Hepatocyte (in vitro differentiated cells): Measurements from ENCODE around the gene SLC33A1. TPM values are rescaled to one million over a fixed set of nuclear protein-coding genes. Genes with fewer than 3 reads are reported as not detected.

Experiments
- DNase-seq: peaks from one replicate; pipeline ENCODE4 v3.0.0-alpha.2; 2016; ENCODE audit warnings: low spot score
- H2AFZ ChIP-seq: fragments of 200-600 bp; sonication (generic); 2 replicates; pipeline ENCODE4 v1.6.0; 2016; ENCODE audit warnings: antibody characterized with exemption, mild to moderate bottlenecking
- H3K27ac ChIP-seq: fragments of 200-600 bp; sonication (generic); 2 replicates; pipeline ENCODE4 v1.5.1; 2016; ENCODE audit warnings: mild to moderate bottlenecking
- H3K27me3 ChIP-seq: fragments of 200-600 bp; sonication (generic); 2 replicates; pipeline ENCODE4 v1.6.1; 2016
- H3K36me3 ChIP-seq: fragments of 200-600 bp; sonication (generic); replicated peaks from 2 replicates; pipeline ENCODE4 v1.5.1; 2016; ENCODE audit warnings: low read depth; ENCODE audit not compliant: insufficient read depth
- H3K4me1 ChIP-seq: fragments of 200-600 bp; sonication (generic); 2 replicates; pipeline ENCODE4 v1.5.1; 2016; ENCODE audit warnings: mild to moderate bottlenecking, moderate library complexity; ENCODE audit not compliant: insufficient read depth
- H3K4me2 ChIP-seq: fragments of 200-600 bp; sonication (generic); 2 replicates; pipeline ENCODE4 v1.6.0; 2016
- H3K4me3 ChIP-seq: fragments of 200-600 bp; sonication (generic); 2 replicates; pipeline ENCODE4 v1.5.1; 2016; ENCODE audit warnings: mild to moderate bottlenecking
- H3K79me2 ChIP-seq: fragments of 200-600 bp; sonication (generic); 2 replicates; pipeline ENCODE4 v1.6.0; 2017; ENCODE audit warnings: mild to moderate bottlenecking
- H3K9me2 ChIP-seq: fragments of 200-600 bp; sonication (generic); replicated peaks from 2 replicates; pipeline ENCODE4 v1.6.0; 2017; ENCODE audit warnings: mild to moderate bottlenecking; ENCODE audit not compliant: insufficient read depth
- H3K9me3 ChIP-seq: fragments of 200-600 bp; sonication (generic); 2 replicates; pipeline ENCODE4 v1.5.1; 2016; ENCODE audit warnings: low read depth, mild to moderate bottlenecking
- H4K20me1 ChIP-seq: fragments of 200-600 bp; sonication (generic); 2 replicates; pipeline ENCODE4 v1.6.0; 2016; ENCODE audit warnings: mild to moderate bottlenecking; ENCODE audit not compliant: insufficient read depth, poor library complexity, severe bottlenecking
- EZH2 ChIP-seq: fragments of 200-600 bp; sonication (generic); IDR thresholded peaks from 2 replicates; pipeline ENCODE4 v1.6.1; 2016; ENCODE audit warnings: antibody characterized with exemption, mild to moderate bottlenecking, borderline replicate concordance
- EZH2phosphoT487 ChIP-seq: fragments of 200-600 bp; sonication (generic); IDR thresholded peaks from one replicate; pipeline ENCODE4 v1.6.1; 2018; ENCODE audit warnings: antibody characterized with exemption, mild to moderate bottlenecking, low read depth, moderate library complexity; ENCODE audit not compliant: unreplicated experiment, severe bottlenecking
- WGBS: methylation state at CpG from one replicate; pipeline ENCODE4 v1.1.6; 2016; ENCODE audit warnings: low lambda C conversion rate; ENCODE audit errors: missing lambda C conversion rate; 5-methylcytosine and 5-hydroxymethylcytosine counted together
- polyA plus RNA-seq: library from polyadenylated mRNA; unstranded; fragments of >200 nt; fragmentation: Nextera tagmentation; extraction: Ambion mirVana; gene quantifications from 2 replicates; pipeline ENCODE4 v1.2.1, GENCODE V29; 2016
- total RNA-seq: library from RNA; depleted of rRNA; stranded (reverse); fragments of >200 nt; gene quantifications from 2 replicates; pipeline ENCODE4 v1.2.3, GENCODE V29; 2014
- TF ChIP-seq, protein P1 (sequence below): fragments of 200-600 bp; sonication (generic); IDR thresholded peaks from 2 replicates; pipeline ENCODE4 v1.5.1; 2016; ENCODE audit warnings: antibody characterized with exemption, mild to moderate bottlenecking; ENCODE audit not compliant: poor library complexity

Gene SLC33A1
- total and polyA plus RNA-seq, 2 experiments from 2014 or later, result 20.0 to 46.5 TPM

DNA sequence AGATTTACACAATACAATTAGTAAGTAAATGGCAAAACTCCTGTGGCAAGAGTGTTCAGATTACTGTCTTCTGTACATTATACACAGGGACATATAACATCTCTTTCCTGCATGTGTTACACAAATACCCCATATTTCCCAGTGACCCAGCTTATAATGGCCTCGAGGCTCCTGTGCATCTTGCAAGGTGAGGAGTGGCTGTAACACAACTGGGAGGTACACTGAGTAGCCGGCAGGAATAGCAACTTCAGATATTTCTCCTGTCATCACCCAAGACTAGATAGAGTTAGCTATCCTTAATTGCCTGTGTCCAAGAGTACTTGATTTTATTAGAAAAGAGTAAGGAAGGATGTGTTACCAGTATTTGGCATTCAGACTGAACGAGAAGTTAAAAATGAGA, 21.8 kb upstream of the SLC33A1 start:
- Histone ChIP-seq H4K20me1 (peaks cover 37% of the 10 kb centered on the region), H3K36me3 (no peaks in the 10 kb centered on the region), H3K9me2 (no peaks in the 10 kb centered on the region), H3K4me2 (no peak overlapping the region), H2AFZ (no peak overlapping the region), H3K27ac (no peak overlapping the region), H3K9me3 (no peaks in the 10 kb centered on the region), H3K79me2 (peaks cover 100% of the 10 kb centered on the region), H3K4me1 (peaks cover 15% of the 10 kb centered on the region), H3K4me3 (no peak overlapping the region), H3K27me3 (no peaks in the 10 kb centered on the region)
- no peak for TF ChIP-seq EZH2
- TF ChIP-seq, protein P1, sequence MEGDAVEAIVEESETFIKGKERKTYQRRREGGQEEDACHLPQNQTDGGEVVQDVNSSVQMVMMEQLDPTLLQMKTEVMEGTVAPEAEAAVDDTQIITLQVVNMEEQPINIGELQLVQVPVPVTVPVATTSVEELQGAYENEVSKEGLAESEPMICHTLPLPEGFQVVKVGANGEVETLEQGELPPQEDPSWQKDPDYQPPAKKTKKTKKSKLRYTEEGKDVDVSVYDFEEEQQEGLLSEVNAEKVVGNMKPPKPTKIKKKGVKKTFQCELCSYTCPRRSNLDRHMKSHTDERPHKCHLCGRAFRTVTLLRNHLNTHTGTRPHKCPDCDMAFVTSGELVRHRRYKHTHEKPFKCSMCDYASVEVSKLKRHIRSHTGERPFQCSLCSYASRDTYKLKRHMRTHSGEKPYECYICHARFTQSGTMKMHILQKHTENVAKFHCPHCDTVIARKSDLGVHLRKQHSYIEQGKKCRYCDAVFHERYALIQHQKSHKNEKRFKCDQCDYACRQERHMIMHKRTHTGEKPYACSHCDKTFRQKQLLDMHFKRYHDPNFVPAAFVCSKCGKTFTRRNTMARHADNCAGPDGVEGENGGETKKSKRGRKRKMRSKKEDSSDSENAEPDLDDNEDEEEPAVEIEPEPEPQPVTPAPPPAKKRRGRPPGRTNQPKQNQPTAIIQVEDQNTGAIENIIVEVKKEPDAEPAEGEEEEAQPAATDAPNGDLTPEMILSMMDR, result no peak
- no peak for TF ChIP-seq EZH2phosphoT487
- WGBS, result 70% methylated on average over 3 of the region's 3 CpGs
- no peak for DNase-seq

DNA sequence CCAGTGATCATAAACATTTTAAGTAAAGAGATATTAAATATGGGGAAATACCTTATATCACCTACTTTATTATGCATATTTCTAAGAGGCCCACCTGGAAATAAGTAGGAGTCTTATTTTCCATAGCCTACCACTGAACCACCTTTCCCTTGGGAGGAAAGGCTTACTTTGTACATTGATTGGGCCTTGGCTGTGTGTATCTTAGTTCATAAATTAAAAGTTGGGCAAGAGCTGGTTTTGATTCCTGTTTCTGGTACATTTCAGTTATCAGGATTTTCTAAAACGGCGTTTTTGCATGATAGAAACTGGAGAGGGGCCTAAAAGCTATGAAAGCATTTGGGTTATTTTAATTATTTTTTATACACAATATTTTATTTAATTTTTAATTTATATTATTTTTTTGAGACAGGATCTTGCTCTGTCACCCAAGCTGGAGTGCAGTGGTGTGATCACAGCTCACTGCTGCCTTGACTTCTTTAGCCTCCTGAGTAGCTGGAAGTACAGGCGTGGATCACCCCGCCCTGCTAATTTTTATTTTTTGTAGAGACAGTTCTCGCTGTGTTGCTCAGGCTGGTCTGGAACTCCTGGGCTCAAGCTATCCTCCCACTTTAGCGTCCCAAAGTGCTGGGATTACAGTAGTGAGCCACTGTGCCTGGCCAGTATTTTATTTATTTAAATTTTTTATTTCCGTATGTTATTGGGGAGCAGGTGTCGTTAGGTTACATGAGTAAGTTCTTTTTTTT, 18.8 kb upstream of the SLC33A1 start:
- Histone ChIP-seq H3K27me3 (no peaks in the 10 kb centered on the region), H4K20me1 (peaks cover 37% of the 10 kb centered on the region), H3K9me3 (no peaks in the 10 kb centered on the region), H3K9me2 (no peaks in the 10 kb centered on the region), H3K4me2 (peak overlapping the region; percentile 81), H3K27ac (peak overlapping the region; percentile 98), H2AFZ (no peak overlapping the region), H3K4me3 (no peak overlapping the region), H3K4me1 (peaks cover 22% of the 10 kb centered on the region), H3K36me3 (no peaks in the 10 kb centered on the region), H3K79me2 (peaks cover 74% of the 10 kb centered on the region)
- DNase-seq, result no peak
- 91% methylated on average over 8 of the region's 8 CpGs for WGBS
- TF ChIP-seq EZH2phosphoT487, result no peak
- TF ChIP-seq, protein P1, result no peak

DNA sequence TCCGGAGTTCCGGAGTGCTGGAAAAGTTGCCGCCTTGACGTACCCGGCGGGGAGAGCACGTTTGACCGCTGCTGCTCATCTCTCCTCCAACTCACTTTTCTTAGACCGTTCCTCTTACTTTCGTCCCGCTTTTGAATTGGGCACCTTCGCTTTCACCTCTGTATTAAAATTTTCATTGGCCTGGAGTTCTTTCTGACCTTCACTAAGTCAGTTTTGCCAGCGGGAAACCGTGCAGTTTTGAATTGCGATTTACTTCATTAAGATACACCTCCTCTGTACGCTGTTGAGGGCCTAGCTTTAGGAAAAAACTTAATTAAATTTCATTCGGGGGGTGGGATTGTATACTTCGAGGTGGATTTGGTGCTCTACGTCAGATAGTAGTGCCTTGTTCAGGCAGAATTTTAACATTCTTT, 17.5 kb upstream of the SLC33A1 start:
- Histone ChIP-seq H3K4me2 (peak overlapping the region; percentile 81), H3K79me2 (peaks cover 61% of the 10 kb centered on the region), H3K27ac (peak overlapping the region; percentile 98), H3K36me3 (no peaks in the 10 kb centered on the region), H3K27me3 (no peaks in the 10 kb centered on the region), H3K9me3 (no peaks in the 10 kb centered on the region), H3K4me3 (peak overlapping the region; percentile 100), H2AFZ (peak overlapping the region; percentile 92), H3K4me1 (peaks cover 22% of the 10 kb centered on the region), H4K20me1 (peaks cover 28% of the 10 kb centered on the region), H3K9me2 (no peaks in the 10 kb centered on the region)
- 2% methylated on average over 19 of the region's 19 CpGs for WGBS
- TF ChIP-seq, protein P1, result no peak
- TF ChIP-seq EZH2, result no peak
- no peak for TF ChIP-seq EZH2phosphoT487
- no peak for DNase-seq
